Nephron progenitor cell (in vitro differentiated cells): ENCODE measurements around the gene HECTD3.

ENCODE experiments used
- DNase-seq: peaks from one replicate; pipeline ENCODE4 v3.0.0; 2021
- H3K27ac Mint-ChIP-seq: 2 replicates; pipeline ENCODE4 v1.8.0; 2021; ENCODE audit warnings: mild to moderate bottlenecking, moderate library complexity, mixed read lengths
- H3K27me3 Mint-ChIP-seq: 2 replicates; pipeline ENCODE4 v1.8.0; 2021; ENCODE audit warnings: mild to moderate bottlenecking, low read depth, mixed read lengths; ENCODE audit not compliant: poor library complexity
- H3K36me3 Mint-ChIP-seq: 2 replicates; pipeline ENCODE4 v1.8.0; 2021; ENCODE audit warnings: low read depth, mixed read lengths
- H3K4me1 Mint-ChIP-seq: 2 replicates; pipeline ENCODE4 v1.8.0; 2021; ENCODE audit warnings: mixed read lengths
- H3K4me3 Mint-ChIP-seq: 2 replicates; pipeline ENCODE4 v1.8.0; 2021; ENCODE audit warnings: mild to moderate bottlenecking, moderate library complexity, mixed read lengths
- H3K9me3 Mint-ChIP-seq: 2 replicates; pipeline ENCODE4 v1.8.0; 2021; ENCODE audit warnings: mild to moderate bottlenecking, moderate library complexity, mixed read lengths
- CTCF ChIP-seq: fragments of 200-600 bp; sonication (generic); IDR thresholded peaks from 2 replicates; pipeline ENCODE4 v1.5.0; 2021; ENCODE audit warnings: antibody characterized with exemption

Gene HECTD3

GRCh38 chr1:45008516-45008915 is 2.6 kb downstream of the HECTD3 start:
- no peak for DNase-seq
- Mint-ChIP-seq H3K4me1 (peaks cover 33% of the 10 kb centered on the region), H3K4me3 (no peak overlapping the region), H3K36me3 (peaks cover 7% of the 10 kb centered on the region), H3K9me3 (no peaks in the 10 kb centered on the region), H3K27ac (no peak overlapping the region), H3K27me3 (no peaks in the 10 kb centered on the region)
- no peak for TF ChIP-seq CTCF

GRCh38 chr1:45008076-45008475 is 3.0 kb downstream of the HECTD3 start:
- TF ChIP-seq CTCF = no peak
- Mint-ChIP-seq H3K36me3 (peaks cover 7% of the 10 kb centered on the region), H3K4me3 (no peak overlapping the region), H3K27ac (no peak overlapping the region), H3K4me1 (peaks cover 29% of the 10 kb centered on the region), H3K9me3 (no peaks in the 10 kb centered on the region), H3K27me3 (no peaks in the 10 kb centered on the region)
- DNase-seq = no peak

GRCh38 chr1:45007311-45007710 is 3.8 kb downstream of the HECTD3 start:
- Mint-ChIP-seq H3K36me3 (peaks cover 13% of the 10 kb centered on the region), H3K27me3 (no peaks in the 10 kb centered on the region), H3K27ac (no peak overlapping the region), H3K4me3 (no peak overlapping the region), H3K4me1 (peaks cover 21% of the 10 kb centered on the region), H3K9me3 (no peaks in the 10 kb centered on the region)
- no peak for DNase-seq
- no peak for TF ChIP-seq CTCF

GRCh38 chr1:45005761-45006160 is 5.4 kb downstream of the HECTD3 start:
- Mint-ChIP-seq H3K9me3 (no peaks in the 10 kb centered on the region), H3K4me3 (no peak overlapping the region), H3K27me3 (no peaks in the 10 kb centered on the region), H3K27ac (no peak overlapping the region), H3K4me1 (peaks cover 9% of the 10 kb centered on the region), H3K36me3 (peaks cover 14% of the 10 kb centered on the region)
- TF ChIP-seq CTCF = no peak
- DNase-seq = no peak

- Mint-ChIP-seq H3K4me1 (no peaks in the 10 kb centered on the region), H3K27me3 (no peaks in the 10 kb centered on the region), H3K36me3 (peaks cover 14% of the 10 kb centered on the region), H3K9me3 (no peaks in the 10 kb centered on the region), H3K4me3 (no peak overlapping the region), H3K27ac (no peak overlapping the region)
- no peak for DNase-seq
- TF ChIP-seq CTCF = no peak
Measured at GRCh38 chr1:45004281-45004920, 6.7 kb downstream of the HECTD3 start.

- H3K27ac Mint-ChIP-seq = no peak overlapping the region
- no peaks in the 10 kb centered on the region for H3K9me3 Mint-ChIP-seq
- DNase-seq = no peak
- H3K36me3 Mint-ChIP-seq = peaks cover 9% of the 10 kb centered on the region
- no peaks in the 10 kb centered on the region for H3K4me1 Mint-ChIP-seq
- TF ChIP-seq CTCF = no peak
- H3K27me3 Mint-ChIP-seq = no peaks in the 10 kb centered on the region
- no peak overlapping the region for H3K4me3 Mint-ChIP-seq
Measured at GRCh38 chr1:45003741-45004140, 7.4 kb downstream of the HECTD3 start.
